ENCODE data around the gene PRSS33.

PRSS33 gene

GRCh38 chr16:2784358-2785100 lies 2.8 kb downstream of the PRSS33 start:
- in situ Hi-C loops (cut with MboI; ENCODE audit: low sequenced_read_pairs, unreplicated experiment) = no loop called here
- DNase-seq (ENCODE audit: low spot score) = no peak
- TF ChIP-seq, protein P1, sequence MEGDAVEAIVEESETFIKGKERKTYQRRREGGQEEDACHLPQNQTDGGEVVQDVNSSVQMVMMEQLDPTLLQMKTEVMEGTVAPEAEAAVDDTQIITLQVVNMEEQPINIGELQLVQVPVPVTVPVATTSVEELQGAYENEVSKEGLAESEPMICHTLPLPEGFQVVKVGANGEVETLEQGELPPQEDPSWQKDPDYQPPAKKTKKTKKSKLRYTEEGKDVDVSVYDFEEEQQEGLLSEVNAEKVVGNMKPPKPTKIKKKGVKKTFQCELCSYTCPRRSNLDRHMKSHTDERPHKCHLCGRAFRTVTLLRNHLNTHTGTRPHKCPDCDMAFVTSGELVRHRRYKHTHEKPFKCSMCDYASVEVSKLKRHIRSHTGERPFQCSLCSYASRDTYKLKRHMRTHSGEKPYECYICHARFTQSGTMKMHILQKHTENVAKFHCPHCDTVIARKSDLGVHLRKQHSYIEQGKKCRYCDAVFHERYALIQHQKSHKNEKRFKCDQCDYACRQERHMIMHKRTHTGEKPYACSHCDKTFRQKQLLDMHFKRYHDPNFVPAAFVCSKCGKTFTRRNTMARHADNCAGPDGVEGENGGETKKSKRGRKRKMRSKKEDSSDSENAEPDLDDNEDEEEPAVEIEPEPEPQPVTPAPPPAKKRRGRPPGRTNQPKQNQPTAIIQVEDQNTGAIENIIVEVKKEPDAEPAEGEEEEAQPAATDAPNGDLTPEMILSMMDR (IDR thresholded peaks at IDR 0.05; ENCODE audit: borderline replicate concordance, control extremely low read depth, extremely low read depth, insufficient read depth, missing control alignments) = no peak

GRCh38 chr16:2783581-2784357 lies 3.6 kb downstream of the PRSS33 start:
- in situ Hi-C loops (cut with MboI; ENCODE audit: low sequenced_read_pairs, unreplicated experiment) = no loop called here
- TF ChIP-seq, protein P1 (IDR thresholded peaks at IDR 0.05; ENCODE audit: borderline replicate concordance, control extremely low read depth, extremely low read depth, insufficient read depth, missing control alignments) = no peak
- DNase-seq (ENCODE audit: low spot score) = no peak

- no peak for DNase-seq (ENCODE audit: low spot score)
- in situ Hi-C loops (cut with MboI; ENCODE audit: low sequenced_read_pairs, unreplicated experiment) = no loop called here
- TF ChIP-seq, protein P1 (IDR thresholded peaks at IDR 0.05; ENCODE audit: borderline replicate concordance, control extremely low read depth, extremely low read depth, insufficient read depth, missing control alignments) = no peak
These were observed 4.6 kb downstream of the PRSS33 start for GRCh38 chr16:2782583-2783351.

DNA sequence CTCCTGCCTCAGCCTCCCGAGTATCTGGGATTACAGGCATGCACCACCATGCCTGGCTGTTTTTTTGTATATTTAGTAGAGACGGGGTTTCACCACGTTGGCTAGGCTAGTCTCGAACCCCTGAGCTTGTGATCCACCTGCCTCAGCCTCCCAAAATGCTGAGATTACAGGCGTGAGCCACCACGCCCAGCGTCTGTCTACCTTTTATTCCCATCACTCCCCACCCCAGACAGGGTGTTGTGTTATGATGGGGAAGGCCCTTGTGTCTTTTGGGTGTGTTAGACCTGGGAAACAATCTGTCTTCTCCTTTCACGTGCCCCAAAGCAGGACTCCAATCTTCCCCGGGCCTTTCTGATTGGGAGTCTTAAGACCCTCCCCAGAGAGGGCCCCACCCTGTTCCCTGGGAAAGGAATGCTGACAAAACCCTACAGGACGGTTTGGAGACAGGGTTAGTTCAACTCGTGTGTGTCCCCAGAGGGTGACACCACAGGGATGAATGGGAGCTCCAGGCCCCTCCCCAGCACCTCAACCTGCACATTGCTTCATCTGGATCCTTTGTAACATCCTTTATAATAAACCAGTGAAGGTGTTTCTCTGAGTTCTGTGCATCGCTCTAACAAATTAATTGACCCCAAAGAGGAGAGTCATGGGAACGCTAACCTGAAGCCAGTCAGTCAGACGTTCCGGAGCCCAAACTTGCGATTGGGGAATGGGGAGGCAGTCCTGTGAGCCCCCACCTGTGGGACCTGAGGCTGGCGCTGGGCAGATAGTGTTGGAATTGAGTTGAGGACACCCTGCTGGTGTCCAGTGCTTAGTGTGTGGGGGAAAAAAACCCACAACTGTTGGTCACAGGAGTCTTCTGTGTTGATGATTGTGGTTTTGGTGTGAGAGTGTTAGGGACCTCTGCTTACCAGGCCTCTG lies 7.1 kb downstream of the PRSS33 start:
- TF ChIP-seq, protein P1 (IDR thresholded peaks at IDR 0.05; ENCODE audit: borderline replicate concordance, control extremely low read depth, extremely low read depth, insufficient read depth, missing control alignments) = no peak
- DNase-seq (ENCODE audit: low spot score) = no peak
- in situ Hi-C loops (cut with MboI; ENCODE audit: low sequenced_read_pairs, unreplicated experiment) = no loop called here

GRCh38 chr16:2779151-2779920 lies 8.0 kb downstream of the PRSS33 start:
- in situ Hi-C loops (cut with MboI; ENCODE audit: low sequenced_read_pairs, unreplicated experiment) = no loop called here
- no peak for DNase-seq (ENCODE audit: low spot score)
- TF ChIP-seq, protein P1 (IDR thresholded peaks at IDR 0.05; ENCODE audit: borderline replicate concordance, control extremely low read depth, extremely low read depth, insufficient read depth, missing control alignments) = no peak

All from GM13976 (cell line).